ENCODE results near the gene CNKSR3.

GRCh38 chr6:154542747-154543146, 32.3 kb upstream of the CNKSR3 start:
- TF ChIP-seq, protein P1, sequence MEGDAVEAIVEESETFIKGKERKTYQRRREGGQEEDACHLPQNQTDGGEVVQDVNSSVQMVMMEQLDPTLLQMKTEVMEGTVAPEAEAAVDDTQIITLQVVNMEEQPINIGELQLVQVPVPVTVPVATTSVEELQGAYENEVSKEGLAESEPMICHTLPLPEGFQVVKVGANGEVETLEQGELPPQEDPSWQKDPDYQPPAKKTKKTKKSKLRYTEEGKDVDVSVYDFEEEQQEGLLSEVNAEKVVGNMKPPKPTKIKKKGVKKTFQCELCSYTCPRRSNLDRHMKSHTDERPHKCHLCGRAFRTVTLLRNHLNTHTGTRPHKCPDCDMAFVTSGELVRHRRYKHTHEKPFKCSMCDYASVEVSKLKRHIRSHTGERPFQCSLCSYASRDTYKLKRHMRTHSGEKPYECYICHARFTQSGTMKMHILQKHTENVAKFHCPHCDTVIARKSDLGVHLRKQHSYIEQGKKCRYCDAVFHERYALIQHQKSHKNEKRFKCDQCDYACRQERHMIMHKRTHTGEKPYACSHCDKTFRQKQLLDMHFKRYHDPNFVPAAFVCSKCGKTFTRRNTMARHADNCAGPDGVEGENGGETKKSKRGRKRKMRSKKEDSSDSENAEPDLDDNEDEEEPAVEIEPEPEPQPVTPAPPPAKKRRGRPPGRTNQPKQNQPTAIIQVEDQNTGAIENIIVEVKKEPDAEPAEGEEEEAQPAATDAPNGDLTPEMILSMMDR (IDR thresholded peaks at IDR 0.05), result no peak
- TF ChIP-seq EZH2 (IDR thresholded peaks at IDR 0.05) (no peak), EZH2phosphoT487 (IDR thresholded peaks at IDR 0.05) (no peak)
